Chondrocyte (in vitro differentiated cells): Measurements from ENCODE around the gene BLID. TPM values are rescaled to one million over a fixed set of nuclear protein-coding genes. Genes with fewer than 3 reads are reported as not detected.
A peak's percentile ranks its signal among the peaks of the same experiment; 100 is the strongest.

ENCODE experiments used
- DNase-seq: peaks from one replicate; pipeline ENCODE4 v3.0.0; 2021; ENCODE audit warnings: mixed read lengths, low spot score
- H3K27ac Mint-ChIP-seq: one replicate; pipeline ENCODE4 v1.8.0; 2021; ENCODE audit warnings: mild to moderate bottlenecking, moderate library complexity, mixed read lengths; ENCODE audit not compliant: unreplicated experiment
- H3K27me3 Mint-ChIP-seq: 2 replicates; pipeline ENCODE4 v1.8.0; 2021; ENCODE audit warnings: low read depth, mixed read lengths
- H3K36me3 Mint-ChIP-seq: 2 replicates; pipeline ENCODE4 v1.8.0; 2021; ENCODE audit warnings: low read depth, mixed read lengths
- H3K4me1 Mint-ChIP-seq: 2 replicates; pipeline ENCODE4 v1.8.0; 2021; ENCODE audit warnings: low read depth, mild to moderate bottlenecking, mixed read lengths
- H3K4me3 Mint-ChIP-seq: one replicate; pipeline ENCODE4 v1.8.0; 2021; ENCODE audit warnings: mild to moderate bottlenecking, moderate library complexity, mixed read lengths; ENCODE audit not compliant: unreplicated experiment
- H3K9me3 Mint-ChIP-seq: 2 replicates; pipeline ENCODE4 v1.8.0; 2021; ENCODE audit warnings: low read depth, mixed read lengths
- total RNA-seq: library from RNA; stranded (reverse); gene quantifications from 3 replicates; pipeline ENCODE4 v1.2.1, GENCODE V29; 2021
- TF ChIP-seq, protein P1 (sequence below): fragments of 200-600 bp; sonication (generic); IDR thresholded peaks from 2 replicates; pipeline ENCODE4 v1.5.0; 2021; ENCODE audit warnings: antibody characterized with exemption, mild to moderate bottlenecking, moderate library complexity

The BLID gene
- total RNA-seq, 1 donor from 2014 or later = 0.35 TPM

DNA sequence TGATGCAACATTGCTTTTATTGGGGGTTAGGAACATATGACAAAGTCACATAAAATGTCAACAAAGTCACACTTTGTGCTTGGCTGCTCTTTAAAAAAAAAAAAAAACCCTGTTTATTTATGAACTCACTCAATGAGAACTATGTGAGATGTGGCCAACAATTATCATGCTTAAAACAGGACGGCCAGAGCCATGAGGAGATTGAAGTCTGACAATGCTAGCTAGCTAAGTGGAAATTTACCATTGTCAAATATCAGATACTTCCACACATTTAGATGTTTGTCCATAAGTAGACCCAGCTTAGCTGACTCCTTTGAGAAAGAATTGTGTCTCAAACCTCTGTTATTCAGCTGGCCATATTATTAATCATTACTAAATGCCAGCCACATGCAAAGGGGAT, 26.9 kb downstream of the BLID start:
- Mint-ChIP-seq H3K9me3 (peaks cover 10% of the 10 kb centered on the region), H3K36me3 (peaks cover 31% of the 10 kb centered on the region), H3K4me3 (no peak overlapping the region), H3K27me3 (no peaks in the 10 kb centered on the region), H3K4me1 (peaks cover 73% of the 10 kb centered on the region), H3K27ac (peak overlapping the region; percentile 46)
- no peak for DNase-seq
- TF ChIP-seq, protein P1, sequence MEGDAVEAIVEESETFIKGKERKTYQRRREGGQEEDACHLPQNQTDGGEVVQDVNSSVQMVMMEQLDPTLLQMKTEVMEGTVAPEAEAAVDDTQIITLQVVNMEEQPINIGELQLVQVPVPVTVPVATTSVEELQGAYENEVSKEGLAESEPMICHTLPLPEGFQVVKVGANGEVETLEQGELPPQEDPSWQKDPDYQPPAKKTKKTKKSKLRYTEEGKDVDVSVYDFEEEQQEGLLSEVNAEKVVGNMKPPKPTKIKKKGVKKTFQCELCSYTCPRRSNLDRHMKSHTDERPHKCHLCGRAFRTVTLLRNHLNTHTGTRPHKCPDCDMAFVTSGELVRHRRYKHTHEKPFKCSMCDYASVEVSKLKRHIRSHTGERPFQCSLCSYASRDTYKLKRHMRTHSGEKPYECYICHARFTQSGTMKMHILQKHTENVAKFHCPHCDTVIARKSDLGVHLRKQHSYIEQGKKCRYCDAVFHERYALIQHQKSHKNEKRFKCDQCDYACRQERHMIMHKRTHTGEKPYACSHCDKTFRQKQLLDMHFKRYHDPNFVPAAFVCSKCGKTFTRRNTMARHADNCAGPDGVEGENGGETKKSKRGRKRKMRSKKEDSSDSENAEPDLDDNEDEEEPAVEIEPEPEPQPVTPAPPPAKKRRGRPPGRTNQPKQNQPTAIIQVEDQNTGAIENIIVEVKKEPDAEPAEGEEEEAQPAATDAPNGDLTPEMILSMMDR = no peak

DNA sequence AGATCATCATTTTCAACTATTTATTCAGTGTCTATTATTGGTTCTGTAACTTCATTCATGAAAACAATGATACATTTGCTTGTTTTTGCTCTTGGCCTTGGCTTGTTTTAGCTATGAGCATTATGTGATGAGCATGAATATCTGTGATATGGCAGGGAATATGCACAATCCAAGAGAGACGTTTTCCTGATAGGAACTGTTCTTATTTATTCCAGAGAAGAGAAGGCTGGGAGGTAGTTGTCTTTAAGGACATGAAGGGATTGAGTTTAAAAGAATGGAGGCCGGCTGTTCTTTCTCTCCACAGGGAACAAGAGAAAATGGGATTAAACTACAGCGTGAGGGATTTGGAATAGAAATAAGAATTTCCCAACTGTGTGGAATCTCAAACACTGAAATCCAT, 30.3 kb downstream of the BLID start:
- Mint-ChIP-seq H3K4me3 (no peak overlapping the region), H3K27ac (peak overlapping the region; percentile 78), H3K36me3 (peaks cover 13% of the 10 kb centered on the region), H3K4me1 (peaks cover 62% of the 10 kb centered on the region), H3K27me3 (no peaks in the 10 kb centered on the region), H3K9me3 (peaks cover 3% of the 10 kb centered on the region)
- TF ChIP-seq, protein P1 = no peak
- no peak for DNase-seq

DNA sequence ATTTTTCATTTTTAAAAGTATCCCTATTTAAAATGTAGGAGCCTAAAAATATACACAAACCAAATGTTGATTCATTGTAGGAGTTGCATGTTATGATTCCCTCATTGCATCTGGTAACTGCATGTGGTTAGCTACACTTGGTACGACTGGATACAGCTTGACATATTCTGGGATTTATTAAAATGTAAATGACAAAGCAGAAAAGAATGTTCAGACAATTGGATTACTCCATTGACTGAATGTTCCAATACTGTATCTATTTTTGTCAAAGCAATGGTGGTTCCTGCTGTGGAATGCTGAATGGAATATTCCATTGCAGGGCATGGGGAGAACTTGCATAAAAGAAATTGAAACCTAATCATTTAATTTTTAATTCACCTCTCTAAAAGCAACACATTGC, 30.8 kb downstream of the BLID start:
- Mint-ChIP-seq H3K27ac (peak overlapping the region; percentile 78), H3K27me3 (no peaks in the 10 kb centered on the region), H3K9me3 (peaks cover 3% of the 10 kb centered on the region), H3K4me1 (peaks cover 60% of the 10 kb centered on the region), H3K4me3 (no peak overlapping the region), H3K36me3 (peaks cover 12% of the 10 kb centered on the region)
- no peak for DNase-seq
- TF ChIP-seq, protein P1 = no peak

DNA sequence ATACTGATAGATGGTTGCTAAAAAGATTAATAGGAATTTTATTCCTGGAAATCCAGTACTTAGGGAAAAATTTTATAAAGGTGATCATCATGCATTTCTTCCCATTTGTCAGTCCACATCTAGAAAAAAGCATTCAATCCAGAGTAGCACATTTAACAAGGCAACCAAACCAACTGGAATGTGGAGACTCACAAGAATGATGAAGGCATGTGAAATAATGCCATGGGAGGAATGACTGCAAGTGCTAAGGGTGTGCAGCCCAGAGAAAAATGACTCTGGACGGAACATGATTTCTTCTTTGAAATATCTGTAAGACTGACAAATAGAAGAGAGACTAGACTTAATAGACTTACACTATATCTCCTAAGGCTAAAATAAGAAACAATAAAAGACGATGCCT, 33.8 kb downstream of the BLID start:
- TF ChIP-seq, protein P1 = no peak
- H3K4me3 Mint-ChIP-seq = no peak overlapping the region
- H3K27me3 Mint-ChIP-seq = no peaks in the 10 kb centered on the region
- peak overlapping the region; percentile 55 for H3K27ac Mint-ChIP-seq
- peaks cover 2% of the 10 kb centered on the region for H3K36me3 Mint-ChIP-seq
- H3K9me3 Mint-ChIP-seq = no peaks in the 10 kb centered on the region
- no peak for DNase-seq
- peaks cover 46% of the 10 kb centered on the region for H3K4me1 Mint-ChIP-seq

DNA sequence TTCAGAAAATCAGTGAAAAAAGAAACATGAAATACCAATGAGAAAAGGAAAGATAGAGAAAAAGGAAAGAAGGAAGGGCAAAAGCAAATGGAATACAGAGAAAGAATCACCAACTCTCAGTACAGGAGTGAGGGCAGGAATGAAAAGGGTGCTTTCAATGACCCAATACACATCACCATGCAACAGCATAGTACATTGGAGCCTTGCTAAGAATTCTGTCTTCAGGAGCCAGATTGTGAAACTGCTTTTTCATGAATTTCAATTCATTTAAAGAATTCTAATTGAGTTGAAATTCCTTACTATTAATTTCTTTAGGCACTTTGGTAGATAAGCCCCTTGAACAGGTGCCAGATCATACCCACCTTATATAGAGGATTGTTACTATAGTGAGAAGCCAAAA, 34.9 kb downstream of the BLID start:
- H3K9me3 Mint-ChIP-seq = no peaks in the 10 kb centered on the region

More for the DNA sequence above, 34.9 kb downstream of the BLID start:
- DNase-seq = no peak
- H3K4me3 Mint-ChIP-seq = no peak overlapping the region
- peaks cover 38% of the 10 kb centered on the region for H3K4me1 Mint-ChIP-seq
- H3K36me3 Mint-ChIP-seq = peaks cover 2% of the 10 kb centered on the region
- no peak overlapping the region for H3K27ac Mint-ChIP-seq
- H3K27me3 Mint-ChIP-seq = no peaks in the 10 kb centered on the region
- TF ChIP-seq, protein P1 = no peak
